ENCODE results near the gene PID1. TPM values are rescaled to one million over a fixed set of nuclear protein-coding genes. Genes with fewer than 3 reads are reported as not detected.

Gene PID1
- total RNA-seq, 2 experiments from 2014 or later, result not detected

GRCh38 chr2:229098801-229099200, 172.3 kb downstream of the PID1 start:
- no peak for TF ChIP-seq CTCF (conservative IDR thresholded peaks at IDR 0.05; ENCODE audit: low read length)
- H3K4me1 ChIP-seq (ENCODE audit: insufficient read depth, low read length, poor library complexity, severe bottlenecking), result no peaks in the 10 kb centered on the region
- no peaks in the 10 kb centered on the region for H3K79me2 ChIP-seq (ENCODE audit: insufficient read depth, low read depth, low read length)
- no peak overlapping the region for H3K27ac ChIP-seq (ENCODE audit: low read depth, low read length, poor library complexity, severe bottlenecking)
- H3K36me3 ChIP-seq (ENCODE audit: insufficient read depth, low read length), result no peaks in the 10 kb centered on the region
- ChIA-PET CTCF (ENCODE audit: unreplicated experiment) (no interaction called here), POLR2A (no interaction called here)
- no TSS peak for BruUV-seq (replicated peaks)
- no peaks in the 10 kb centered on the region for H3K9me2 ChIP-seq (ENCODE audit: insufficient read depth, low read length)
- no peak overlapping the region for H3K4me2 ChIP-seq (ENCODE audit: low read length)
- no peak for DNase-seq (ENCODE audit: low spot score)
- H2AFZ ChIP-seq (ENCODE audit: low read length), result no peak overlapping the region
- H3K4me3 ChIP-seq (ENCODE audit: low read depth, low read length, poor library complexity, severe bottlenecking), result no peak overlapping the region
- no peaks in the 10 kb centered on the region for H4K20me1 ChIP-seq (ENCODE audit: insufficient read depth, low read length)
- intact Hi-C loops (cut with micrococcal nuclease; ENCODE audit: unreplicated experiment), result no loop called here
- no peaks in the 10 kb centered on the region for H3K9me3 ChIP-seq (ENCODE audit: low read length)

GRCh38 chr2:229096409-229097066, 174.5 kb downstream of the PID1 start:
- Histone ChIP-seq H3K4me2 (ENCODE audit: low read length) (no peak overlapping the region), H3K4me1 (ENCODE audit: insufficient read depth, low read length, poor library complexity, severe bottlenecking) (no peaks in the 10 kb centered on the region), H3K27ac (ENCODE audit: low read depth, low read length, poor library complexity, severe bottlenecking) (no peak overlapping the region), H3K9me2 (ENCODE audit: insufficient read depth, low read length) (no peaks in the 10 kb centered on the region), H2AFZ (ENCODE audit: low read length) (no peak overlapping the region), H3K9me3 (ENCODE audit: low read length) (no peaks in the 10 kb centered on the region), H4K20me1 (ENCODE audit: insufficient read depth, low read length) (no peaks in the 10 kb centered on the region), H3K4me3 (ENCODE audit: low read depth, low read length, poor library complexity, severe bottlenecking) (no peak overlapping the region), H3K79me2 (ENCODE audit: insufficient read depth, low read depth, low read length) (no peaks in the 10 kb centered on the region), H3K36me3 (ENCODE audit: insufficient read depth, low read length) (no peaks in the 10 kb centered on the region)
- BruUV-seq (replicated peaks), result no TSS peak
- TF ChIP-seq CTCF (conservative IDR thresholded peaks at IDR 0.05; ENCODE audit: low read length), result no peak
- POLR2A ChIA-PET, result interaction anchor here (1.6 to 1.8 kb wide), 2 partner anchors 12 to 15 kb away, joined by 4 to 5 read pairs; no protein-coding TSS in a partner anchor
- DNase-seq (ENCODE audit: low spot score), result no peak
- intact Hi-C loops (cut with micrococcal nuclease; ENCODE audit: unreplicated experiment), result no loop called here
- CTCF ChIA-PET (ENCODE audit: unreplicated experiment), result no interaction called here

GRCh38 chr2:229095472-229095871, 175.6 kb downstream of the PID1 start:
- intact Hi-C loops (cut with micrococcal nuclease; ENCODE audit: unreplicated experiment), result no loop called here
- Histone ChIP-seq H3K9me2 (ENCODE audit: insufficient read depth, low read length) (no peaks in the 10 kb centered on the region), H3K27ac (ENCODE audit: low read depth, low read length, poor library complexity, severe bottlenecking) (no peak overlapping the region), H2AFZ (ENCODE audit: low read length) (no peak overlapping the region), H3K9me3 (ENCODE audit: low read length) (no peaks in the 10 kb centered on the region), H3K79me2 (ENCODE audit: insufficient read depth, low read depth, low read length) (no peaks in the 10 kb centered on the region), H4K20me1 (ENCODE audit: insufficient read depth, low read length) (no peaks in the 10 kb centered on the region), H3K4me3 (ENCODE audit: low read depth, low read length, poor library complexity, severe bottlenecking) (no peak overlapping the region), H3K4me2 (ENCODE audit: low read length) (no peak overlapping the region), H3K4me1 (ENCODE audit: insufficient read depth, low read length, poor library complexity, severe bottlenecking) (no peaks in the 10 kb centered on the region), H3K36me3 (ENCODE audit: insufficient read depth, low read length) (no peaks in the 10 kb centered on the region)
- ChIA-PET POLR2A (interaction anchor here (1.8 kb wide), 1 partner anchor 14 kb away, joined by 4 read pairs; no protein-coding TSS in a partner anchor), CTCF (ENCODE audit: unreplicated experiment) (no interaction called here)
- no TSS peak for BruUV-seq (replicated peaks)
- TF ChIP-seq CTCF (conservative IDR thresholded peaks at IDR 0.05; ENCODE audit: low read length) (no peak), EZH2phosphoT487 (IDR thresholded peaks at IDR 0.05; ENCODE audit: borderline replicate concordance, low read depth, low read length) (no peak)
- no peak for DNase-seq (ENCODE audit: low spot score)

All from OCI-LY7 (cell line).